ENCODE data around the gene REN. TPM values are rescaled to one million over a fixed set of nuclear protein-coding genes. Genes with fewer than 3 reads are reported as not detected.

The REN gene
- total RNA-seq, 1 experiment from 2014 or later = not detected

GRCh38 chr1:204188959-204189639, 23.0 kb upstream of the REN start:
- DNase-seq = no peak
- H3K27me3 ChIP-seq (replicated peaks; ENCODE audit: control insufficient read depth, insufficient read depth, low read length) = no peaks in the 10 kb centered on the region
- POLR2A ChIA-PET = no interaction called here
- Mint-ChIP-seq H3K9me3 (ENCODE audit: unreplicated experiment) (no peaks in the 10 kb centered on the region), H3K4me3 (ENCODE audit: unreplicated experiment) (no peak overlapping the region), H3K36me3 (ENCODE audit: insufficient read depth, unreplicated experiment) (no peaks in the 10 kb centered on the region), H3K27me3 (ENCODE audit: insufficient read depth, unreplicated experiment) (no peaks in the 10 kb centered on the region), H3K27ac (ENCODE audit: unreplicated experiment) (no peak overlapping the region), H3K4me1 (ENCODE audit: low read depth, unreplicated experiment) (no peaks in the 10 kb centered on the region)
- no peak for TF ChIP-seq CTCF (IDR thresholded peaks at IDR 0.05; ENCODE audit: insufficient read depth in 1 of 2, low read depth in 1 of 2, low read length in 1 of 2, severe bottlenecking in 1 of 2, unreplicated experiment in 1 of 2)
- no peaks in the 10 kb centered on the region for H3K9me3 ChIP-seq
- intact Hi-C loops (cut with micrococcal nuclease; ENCODE audit: unreplicated experiment) = no loop called here
- CTCF ChIA-PET = interaction anchor here (1.4 kb wide), 1 partner anchor 10 kb away, joined by 7 read pairs; no protein-coding TSS in a partner anchor
- peaks cover 15% of the 10 kb centered on the region for H3K4me1 ChIP-seq
- H3K4me3 ChIP-seq (ENCODE audit: low read depth, low read length) = no peak overlapping the region
- no TSS peak for BruUV-seq (replicated peaks)
- H3K36me3 ChIP-seq (ENCODE audit: control insufficient read depth, insufficient read depth, low read length) = no peaks in the 10 kb centered on the region

DNA sequence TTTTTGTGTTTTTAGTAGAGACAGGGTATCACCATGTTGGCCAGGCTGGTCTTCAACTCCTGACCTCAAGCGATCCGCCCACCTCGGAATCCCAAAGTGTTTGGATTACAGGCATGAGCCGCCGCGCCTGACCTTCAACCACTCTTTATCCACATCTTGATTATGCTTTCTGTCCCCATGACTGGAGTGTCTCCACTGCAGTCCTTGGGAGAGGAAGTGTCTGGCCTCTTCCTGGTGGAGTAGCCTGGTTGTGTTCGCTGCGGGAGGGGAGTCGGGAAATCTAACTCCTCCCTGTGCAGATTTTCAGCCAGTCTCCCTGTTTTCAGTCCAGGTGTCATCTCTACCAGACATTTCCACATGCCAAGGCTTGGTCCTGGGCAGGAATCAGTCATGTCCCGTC, 20.5 kb upstream of the REN start:
- CTCF ChIA-PET = no interaction called here
- no peaks in the 10 kb centered on the region for H3K4me1 Mint-ChIP-seq (ENCODE audit: low read depth, unreplicated experiment)
- Histone ChIP-seq H3K36me3 (ENCODE audit: control insufficient read depth, insufficient read depth, low read length) (no peaks in the 10 kb centered on the region), H3K9me3 (no peaks in the 10 kb centered on the region), H3K4me1 (peaks cover 15% of the 10 kb centered on the region), H3K4me3 (ENCODE audit: low read depth, low read length) (no peak overlapping the region), H3K27me3 (replicated peaks; ENCODE audit: control insufficient read depth, insufficient read depth, low read length) (no peaks in the 10 kb centered on the region)
- H3K9me3 Mint-ChIP-seq (ENCODE audit: unreplicated experiment) = no peaks in the 10 kb centered on the region
- H3K27me3 Mint-ChIP-seq (ENCODE audit: insufficient read depth, unreplicated experiment) = no peaks in the 10 kb centered on the region
- no peak for TF ChIP-seq CTCF (IDR thresholded peaks at IDR 0.05; ENCODE audit: insufficient read depth in 1 of 2, low read depth in 1 of 2, low read length in 1 of 2, severe bottlenecking in 1 of 2, unreplicated experiment in 1 of 2)
- no peak overlapping the region for H3K27ac Mint-ChIP-seq (ENCODE audit: unreplicated experiment)
- POLR2A ChIA-PET = no interaction called here
- H3K36me3 Mint-ChIP-seq (ENCODE audit: insufficient read depth, unreplicated experiment) = no peaks in the 10 kb centered on the region
- no peak overlapping the region for H3K4me3 Mint-ChIP-seq (ENCODE audit: unreplicated experiment)
- DNase-seq = no peak
- intact Hi-C loops (cut with micrococcal nuclease; ENCODE audit: unreplicated experiment) = no loop called here
- no TSS peak for BruUV-seq (replicated peaks)

DNA sequence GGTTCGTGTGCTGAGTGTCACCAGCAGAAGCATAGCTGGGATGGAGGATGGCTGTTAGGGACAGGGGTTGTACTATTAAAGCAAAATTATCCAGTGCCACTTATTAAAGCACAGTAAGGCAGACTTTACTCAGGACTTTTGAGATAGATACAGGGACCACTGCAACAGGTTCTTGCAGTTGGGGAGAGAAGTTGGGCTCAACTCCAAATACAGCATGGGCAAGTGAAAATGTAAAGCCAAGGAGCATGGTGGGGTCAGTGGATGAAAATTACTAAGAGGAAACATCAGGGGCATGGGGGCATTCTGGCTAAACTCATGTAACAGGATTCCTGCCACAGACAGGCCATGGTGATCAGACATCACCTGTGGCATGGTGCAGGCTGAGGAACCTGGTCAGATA, 15.0 kb upstream of the REN start:
- intact Hi-C loops (cut with micrococcal nuclease; ENCODE audit: unreplicated experiment) = no loop called here
- Mint-ChIP-seq H3K36me3 (ENCODE audit: insufficient read depth, unreplicated experiment) (no peaks in the 10 kb centered on the region), H3K27ac (ENCODE audit: unreplicated experiment) (no peak overlapping the region), H3K27me3 (ENCODE audit: insufficient read depth, unreplicated experiment) (no peaks in the 10 kb centered on the region), H3K9me3 (ENCODE audit: unreplicated experiment) (no peaks in the 10 kb centered on the region), H3K4me1 (ENCODE audit: low read depth, unreplicated experiment) (no peaks in the 10 kb centered on the region), H3K4me3 (ENCODE audit: unreplicated experiment) (no peak overlapping the region)
- Histone ChIP-seq H3K4me1 (no peaks in the 10 kb centered on the region), H3K4me3 (ENCODE audit: low read depth, low read length) (no peak overlapping the region), H3K27me3 (replicated peaks; ENCODE audit: control insufficient read depth, insufficient read depth, low read length) (no peaks in the 10 kb centered on the region), H3K9me3 (no peaks in the 10 kb centered on the region; the same call in 1 of the 2 replicates), H3K36me3 (ENCODE audit: control insufficient read depth, insufficient read depth, low read length) (no peaks in the 10 kb centered on the region)
- ChIA-PET CTCF (no interaction called here), POLR2A (no interaction called here)
- BruUV-seq (replicated peaks) = no TSS peak
- TF ChIP-seq CTCF (IDR thresholded peaks at IDR 0.05; ENCODE audit: insufficient read depth in 1 of 2, low read depth in 1 of 2, low read length in 1 of 2, severe bottlenecking in 1 of 2, unreplicated experiment in 1 of 2) = no peak
- DNase-seq = no peak

All from Caco-2 (cell line).